Lower leg skin (tissue), 3 donors: ENCODE measurements around the gene FNDC3A.

Experiments
- CTCF ChIP-seq, 3 donors: fragments of 450-650 bp; IDR thresholded peaks; one replicate each; pipeline ENCODE4 v1.5.1; 2016; ENCODE audit warnings: antibody characterized with exemption in 3 of 3, mild to moderate bottlenecking in 3 of 3, moderate library complexity in 2 of 3
- POLR2A ChIP-seq, 2 donors: fragments of 450-650 bp; IDR thresholded peaks; one replicate each; pipeline ENCODE4 v1.6.1; 2016 to 2017; ENCODE audit warnings: antibody characterized with exemption in 2 of 2, mild to moderate bottlenecking in 1 of 2, moderate library complexity in 1 of 2

GRCh38 chr13:49216334-49216733 is 240.6 kb downstream of the FNDC3A start:
- no peak for TF ChIP-seq CTCF (IDR thresholded peaks at IDR 0.05)
- no peak for TF ChIP-seq POLR2A (IDR thresholded peaks at IDR 0.05)
